ENCODE results near the gene RAB35. TPM values are rescaled to one million over a fixed set of nuclear protein-coding genes. Genes with fewer than 3 reads are reported as not detected.

Gene RAB35
- total RNA-seq, 1 experiment from 2014 or later = 62.0 TPM

GRCh38 chr12:120064054-120064940 is 52.3 kb downstream of the RAB35 start:
- no peak for DNase-seq (ENCODE audit: low read depth, low spot score)
- Histone ChIP-seq H3K36me3 (ENCODE audit: control insufficient read depth, insufficient read depth, low read length) (no peaks in the 10 kb centered on the region), H3K4me1 (ENCODE audit: control insufficient read depth, insufficient read depth, low read length) (no peaks in the 10 kb centered on the region), H3K27ac (ENCODE audit: low read length) (no peak overlapping the region), H3K4me3 (ENCODE audit: low read depth in 2 of 2, low read length in 2 of 2) (no peak overlapping the region), H3K27me3 (ENCODE audit: control insufficient read depth, insufficient read depth, low read length) (no peaks in the 10 kb centered on the region), H3K9me3 (ENCODE audit: control insufficient read depth, insufficient read depth, low read depth, low read length) (no peaks in the 10 kb centered on the region)
- TF ChIP-seq POLR2AphosphoS5 (IDR thresholded peaks at IDR 0.05; ENCODE audit: low read depth, low read length) (no peak), TCF7L2 (IDR thresholded peaks at IDR 0.05; ENCODE audit: low read depth, low read length) (no peak), SIN3A (IDR thresholded peaks at IDR 0.05; ENCODE audit: borderline replicate concordance, insufficient read depth, low read depth, low read length) (no peak), CTCF (IDR thresholded peaks at IDR 0.05) (no peak)
- TF ChIP-seq, protein P1, sequence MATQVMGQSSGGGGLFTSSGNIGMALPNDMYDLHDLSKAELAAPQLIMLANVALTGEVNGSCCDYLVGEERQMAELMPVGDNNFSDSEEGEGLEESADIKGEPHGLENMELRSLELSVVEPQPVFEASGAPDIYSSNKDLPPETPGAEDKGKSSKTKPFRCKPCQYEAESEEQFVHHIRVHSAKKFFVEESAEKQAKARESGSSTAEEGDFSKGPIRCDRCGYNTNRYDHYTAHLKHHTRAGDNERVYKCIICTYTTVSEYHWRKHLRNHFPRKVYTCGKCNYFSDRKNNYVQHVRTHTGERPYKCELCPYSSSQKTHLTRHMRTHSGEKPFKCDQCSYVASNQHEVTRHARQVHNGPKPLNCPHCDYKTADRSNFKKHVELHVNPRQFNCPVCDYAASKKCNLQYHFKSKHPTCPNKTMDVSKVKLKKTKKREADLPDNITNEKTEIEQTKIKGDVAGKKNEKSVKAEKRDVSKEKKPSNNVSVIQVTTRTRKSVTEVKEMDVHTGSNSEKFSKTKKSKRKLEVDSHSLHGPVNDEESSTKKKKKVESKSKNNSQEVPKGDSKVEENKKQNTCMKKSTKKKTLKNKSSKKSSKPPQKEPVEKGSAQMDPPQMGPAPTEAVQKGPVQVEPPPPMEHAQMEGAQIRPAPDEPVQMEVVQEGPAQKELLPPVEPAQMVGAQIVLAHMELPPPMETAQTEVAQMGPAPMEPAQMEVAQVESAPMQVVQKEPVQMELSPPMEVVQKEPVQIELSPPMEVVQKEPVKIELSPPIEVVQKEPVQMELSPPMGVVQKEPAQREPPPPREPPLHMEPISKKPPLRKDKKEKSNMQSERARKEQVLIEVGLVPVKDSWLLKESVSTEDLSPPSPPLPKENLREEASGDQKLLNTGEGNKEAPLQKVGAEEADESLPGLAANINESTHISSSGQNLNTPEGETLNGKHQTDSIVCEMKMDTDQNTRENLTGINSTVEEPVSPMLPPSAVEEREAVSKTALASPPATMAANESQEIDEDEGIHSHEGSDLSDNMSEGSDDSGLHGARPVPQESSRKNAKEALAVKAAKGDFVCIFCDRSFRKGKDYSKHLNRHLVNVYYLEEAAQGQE (IDR thresholded peaks at IDR 0.05; ENCODE audit: insufficient read depth in 1 of 2, low read depth in 2 of 2, low read length in 1 of 2) = no peak
- BruUV-seq (replicated peaks) = no TSS peak
- no peak for ATAC-seq
- in situ Hi-C loops (cut with HindIII; ENCODE audit: low pct_unique_long_range_greater_than_20kb, low sequenced_read_pairs) (no loop called here), intact Hi-C loops (cut with micrococcal nuclease; ENCODE audit: unreplicated experiment) (no loop called here)
- ChIA-PET CTCF (no interaction called here), POLR2A (interaction anchor here (0.6 kb wide), 1 partner anchor 44 kb away, joined by 13 read pairs; no protein-coding TSS in a partner anchor)

DNA sequence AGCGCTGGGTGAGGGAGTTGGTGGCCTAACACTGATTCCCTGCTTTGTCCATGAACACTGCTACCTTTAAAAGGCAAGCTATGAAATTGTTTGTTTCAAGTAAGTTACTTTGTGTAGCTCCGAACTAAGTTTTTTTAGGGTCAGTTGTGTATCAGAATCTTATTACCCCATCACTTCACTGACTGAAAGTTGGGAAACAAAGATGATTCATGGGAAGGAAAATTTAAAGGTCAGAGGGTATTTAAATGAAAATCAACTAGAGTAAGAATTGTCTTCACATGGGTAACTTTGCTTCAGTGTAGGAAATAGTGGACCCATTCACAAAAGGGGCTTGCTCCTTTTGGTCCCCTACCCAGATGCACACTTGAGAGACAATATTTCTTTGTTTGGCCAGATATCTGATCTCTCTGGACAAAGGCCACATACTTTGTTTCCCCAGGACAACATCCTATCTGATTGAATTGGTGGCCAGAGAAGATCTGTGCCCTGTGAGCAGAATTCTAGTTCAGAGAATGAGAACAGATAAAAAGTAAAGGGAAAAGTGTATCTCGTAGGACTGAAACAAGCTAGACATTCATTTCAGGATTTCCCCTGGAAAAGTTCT is 53.5 kb downstream of the RAB35 start:
- TF ChIP-seq TCF7L2 (IDR thresholded peaks at IDR 0.05; ENCODE audit: low read depth, low read length) (no peak), POLR2AphosphoS5 (IDR thresholded peaks at IDR 0.05; ENCODE audit: low read depth, low read length) (no peak), SIN3A (IDR thresholded peaks at IDR 0.05; ENCODE audit: borderline replicate concordance, insufficient read depth, low read depth, low read length) (no peak), CTCF (IDR thresholded peaks at IDR 0.05) (no peak)
- TF ChIP-seq, protein P1 (IDR thresholded peaks at IDR 0.05; ENCODE audit: insufficient read depth in 1 of 2, low read depth in 2 of 2, low read length in 1 of 2) = no peak
- DNase-seq (ENCODE audit: low read depth, low spot score) = no peak
- in situ Hi-C loops (cut with HindIII; ENCODE audit: low pct_unique_long_range_greater_than_20kb, low sequenced_read_pairs) = no loop called here
- CTCF ChIA-PET = no interaction called here
- Histone ChIP-seq H3K36me3 (ENCODE audit: control insufficient read depth, insufficient read depth, low read length) (no peaks in the 10 kb centered on the region), H3K4me3 (ENCODE audit: low read depth in 2 of 2, low read length in 2 of 2) (no peak overlapping the region), H3K9me3 (ENCODE audit: control insufficient read depth, insufficient read depth, low read depth, low read length) (no peaks in the 10 kb centered on the region), H3K27me3 (ENCODE audit: control insufficient read depth, insufficient read depth, low read length) (no peaks in the 10 kb centered on the region), H3K27ac (ENCODE audit: low read length) (no peak overlapping the region), H3K4me1 (ENCODE audit: control insufficient read depth, insufficient read depth, low read length) (no peaks in the 10 kb centered on the region)
- no TSS peak for BruUV-seq (replicated peaks)
- POLR2A ChIA-PET = no interaction called here
- no peak for ATAC-seq
- intact Hi-C loops (cut with micrococcal nuclease; ENCODE audit: unreplicated experiment) = no loop called here

Measured in Panc1 (cell line).